HTR-8/SVneo (cell line): Measurements from ENCODE around the gene ZNF195.
"Not testable (repeated sequence)": the region's sequence is repeated elsewhere in the genome, so short reads cannot be mapped to it uniquely, and the experiment has no call there.

ENCODE experiments used
- DNase-seq: peaks from one replicate; pipeline ENCODE4 v3.0.0; 2011; ENCODE audit warnings: low spot score, mixed read lengths; ENCODE audit not compliant: insufficient read length
- FAIRE-seq: peaks from 2 replicates; lab custom pipeline; 2011; peaks lifted over from hg19 to GRCh38; lab: Jason Lieb, UNC

Gene ZNF195

DNA sequence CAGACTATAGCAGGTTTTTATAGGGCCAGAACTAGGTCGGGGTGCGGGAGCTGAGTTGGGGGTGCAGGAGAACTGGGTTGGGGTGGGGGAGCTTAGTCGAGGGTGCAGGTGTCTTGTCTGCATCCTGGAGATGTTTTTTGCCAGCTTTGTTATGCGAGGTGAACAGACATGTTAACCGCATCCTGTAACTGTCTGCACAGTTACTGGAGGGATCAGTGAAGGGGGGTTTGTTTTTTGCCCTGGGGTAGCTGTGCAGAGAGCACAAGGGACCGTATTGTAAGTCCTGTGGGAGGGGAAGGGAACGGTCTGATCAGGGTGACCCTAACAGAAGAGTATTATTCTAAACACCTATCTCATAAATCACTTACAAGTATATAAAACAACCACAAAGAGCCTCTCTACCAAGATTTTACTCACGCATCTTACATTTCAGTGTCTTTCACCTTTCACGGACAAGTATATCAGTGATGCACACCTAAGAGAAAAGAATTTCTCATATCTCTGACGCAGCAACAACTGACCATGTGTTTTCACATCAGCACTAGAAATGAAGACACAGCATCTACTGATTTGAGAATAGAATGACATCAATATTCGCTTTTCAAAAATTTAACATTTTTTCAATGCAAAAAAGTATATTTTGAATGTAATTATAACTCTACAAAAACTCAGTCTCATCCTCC is 20.8 kb downstream of the ZNF195 start:
- no peak for DNase-seq
- no peak for FAIRE-seq

GRCh38 chr11:3357302-3357701 is 21.6 kb downstream of the ZNF195 start:
- FAIRE-seq (no peak), DNase-seq (no peak)

DNA sequence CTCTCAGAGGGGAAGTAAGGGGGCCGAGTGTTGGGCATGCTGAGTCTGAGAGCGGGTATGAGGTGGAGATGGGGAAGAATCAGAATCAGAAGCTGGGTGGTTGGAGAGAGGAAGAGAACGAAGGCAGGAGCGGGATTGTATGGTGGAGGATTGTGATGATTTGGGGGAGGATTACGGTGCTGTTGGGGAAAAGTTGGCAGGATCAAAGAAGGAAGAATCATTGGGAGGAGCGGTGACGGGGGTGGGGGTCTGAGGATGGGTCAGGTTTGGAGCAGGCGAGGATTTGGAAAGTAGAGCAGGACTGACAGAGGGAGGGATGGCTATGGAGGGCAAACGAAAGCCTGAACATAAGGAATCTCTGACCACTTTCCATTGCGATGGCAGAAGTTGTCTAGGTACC is 22.1 kb downstream of the ZNF195 start:
- FAIRE-seq (no peak), DNase-seq (no peak)

DNA sequence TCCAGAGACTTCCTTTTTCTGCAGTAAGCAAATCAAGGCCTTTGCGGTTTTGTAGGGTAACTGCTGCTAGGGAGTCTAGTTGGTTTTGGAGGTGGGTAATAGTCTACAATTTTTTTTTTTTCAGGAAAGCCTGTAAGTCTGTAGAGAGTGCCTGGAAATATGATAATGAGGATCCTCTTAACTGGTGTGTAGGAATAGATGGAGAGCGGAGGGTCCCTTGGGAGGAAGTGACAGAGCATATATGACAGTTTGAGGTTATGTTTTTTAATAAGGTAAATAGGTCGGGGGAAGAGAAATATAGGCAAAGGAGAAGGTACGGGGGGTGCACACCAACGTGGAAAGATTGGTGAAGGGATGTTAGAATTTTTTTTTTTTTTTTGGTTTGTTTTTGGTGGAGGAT is 25.9 kb downstream of the ZNF195 start:
- FAIRE-seq (no peak), DNase-seq (no peak)

DNA sequence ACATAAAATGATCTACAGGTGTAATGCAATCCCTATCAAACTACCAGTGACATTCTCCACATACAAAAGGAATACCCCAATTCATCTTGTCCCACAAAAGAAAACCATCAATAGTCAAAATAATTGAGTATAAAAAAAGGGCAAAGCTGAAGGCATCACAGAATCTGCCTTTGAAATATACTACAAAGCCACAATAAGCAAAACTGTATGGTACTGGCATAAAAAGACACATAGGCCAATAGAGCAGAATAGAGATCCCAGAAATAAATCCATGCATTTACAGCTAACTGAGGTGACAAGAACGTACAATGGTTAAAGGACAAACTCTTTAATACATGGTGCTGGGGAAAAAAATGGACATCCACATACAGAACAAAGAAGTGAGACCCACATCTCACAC is 31.8 kb downstream of the ZNF195 start:
- no peak for DNase-seq
- no peak for FAIRE-seq

- no peak for FAIRE-seq
These were observed 32.4 kb downstream of the ZNF195 start for GRCh38 chr11:3346587-3346986.

DNA sequence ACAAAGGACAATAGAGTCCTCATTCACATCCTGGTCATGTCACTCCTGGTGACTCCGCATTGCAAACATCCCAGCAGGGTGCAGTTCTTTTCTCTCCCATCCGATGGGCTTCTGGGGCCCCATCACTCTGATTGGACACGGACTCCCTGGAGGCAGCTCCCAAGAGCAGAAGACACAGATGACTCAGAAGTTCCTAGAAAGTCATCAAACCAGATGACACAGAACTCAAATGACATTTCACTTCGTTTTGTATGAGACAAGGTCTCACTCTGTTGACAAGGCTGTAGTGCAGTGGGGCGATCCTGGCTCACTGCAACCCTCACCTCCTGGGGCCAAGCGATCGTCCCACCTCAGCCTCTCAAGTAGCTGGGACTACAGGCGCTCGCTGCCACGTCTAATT is 33.2 kb downstream of the ZNF195 start:
- no peak for FAIRE-seq
- no peak for DNase-seq

More at GRCh38 chr11:3346587-3346986, 32.4 kb downstream of the ZNF195 start:
- DNase-seq, result no peak

DNA sequence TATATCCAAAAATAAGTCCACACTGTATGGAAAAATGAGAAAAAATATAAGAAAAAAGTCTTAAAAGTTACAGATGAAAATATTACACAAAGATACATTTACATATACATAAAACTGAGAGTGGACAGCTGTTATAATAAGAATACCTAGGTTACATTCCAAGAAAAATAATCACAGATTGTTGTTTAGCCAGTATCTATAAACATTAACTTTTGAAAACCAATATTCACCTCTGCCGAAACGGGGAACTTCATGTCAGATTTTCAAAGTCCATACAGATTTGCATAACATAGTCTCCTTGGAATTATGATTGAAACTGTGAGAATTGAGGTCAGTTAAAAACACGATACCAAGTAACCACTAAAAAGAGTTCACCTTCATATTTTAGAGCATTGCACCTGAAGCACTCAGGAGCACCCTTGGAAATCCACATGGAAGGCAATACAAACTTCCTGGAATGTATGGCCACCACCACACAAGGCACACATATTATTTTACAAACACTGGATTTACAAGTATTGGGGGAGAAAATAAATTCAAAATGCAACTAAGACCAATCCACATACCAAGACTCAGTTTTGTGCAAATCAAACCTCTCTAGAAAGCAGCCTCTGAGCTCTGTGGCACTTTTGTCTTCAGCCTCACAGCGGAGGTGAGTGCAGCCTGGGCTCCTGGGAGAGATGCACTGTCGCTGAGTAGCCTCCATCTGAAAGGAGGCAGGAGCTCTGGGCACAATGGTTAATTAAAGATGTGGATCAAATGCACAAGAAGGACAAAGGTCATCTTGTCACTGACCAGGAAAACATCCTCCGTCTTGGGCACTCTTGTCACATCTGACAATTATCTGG is 34.4 kb downstream of the ZNF195 start:
- DNase-seq (no peak), FAIRE-seq (no peak)

DNA sequence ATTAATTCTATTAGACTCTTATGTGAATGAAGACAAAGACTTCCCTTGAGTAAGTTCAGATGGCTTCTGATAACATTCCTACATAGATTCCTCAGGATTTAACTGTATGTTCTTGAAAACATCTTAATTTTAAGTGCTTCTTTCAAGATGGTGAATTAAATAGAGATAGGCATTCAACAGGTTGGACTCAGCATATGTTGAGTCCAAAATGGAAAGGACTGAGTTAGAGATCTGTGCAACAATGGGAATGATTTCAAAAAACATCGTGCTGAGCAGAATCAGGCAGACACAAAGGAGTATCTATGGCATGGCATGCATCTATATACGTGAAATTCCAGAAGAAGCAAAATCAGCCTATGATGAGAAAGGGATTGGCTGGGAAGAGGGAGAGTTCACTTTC is 36.2 kb downstream of the ZNF195 start:
- FAIRE-seq, result no peak
- no peak for DNase-seq

- FAIRE-seq (no peak), DNase-seq (peak; percentile 25)
These were observed 37.6 kb downstream of the ZNF195 start for GRCh38 chr11:3341298-3341697.

DNA sequence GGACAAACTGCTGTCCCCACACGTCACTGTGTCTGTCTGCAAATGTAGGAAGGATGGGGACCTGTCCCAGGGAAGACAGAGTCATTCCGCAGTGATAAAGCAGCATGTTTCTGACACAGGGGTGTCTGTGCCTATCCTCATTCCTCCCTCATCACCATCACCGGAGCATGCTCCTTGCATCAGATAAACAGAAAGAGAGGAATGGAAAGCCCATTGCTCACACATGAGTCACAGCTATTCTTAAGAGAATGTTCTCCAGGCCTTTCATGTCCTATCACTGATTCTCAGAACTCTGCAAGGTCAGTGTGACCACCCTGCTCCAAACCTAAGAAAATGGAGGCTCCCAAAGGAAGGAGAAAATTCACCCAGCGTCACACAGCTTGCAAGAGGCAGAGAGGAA is 38.9 kb downstream of the ZNF195 start:
- peak; percentile 22 for DNase-seq
- FAIRE-seq, result peak; percentile 38

- FAIRE-seq, result no peak
- DNase-seq, result no peak
These were observed 39.7 kb downstream of the ZNF195 start for GRCh38 chr11:3339340-3339624.

DNA sequence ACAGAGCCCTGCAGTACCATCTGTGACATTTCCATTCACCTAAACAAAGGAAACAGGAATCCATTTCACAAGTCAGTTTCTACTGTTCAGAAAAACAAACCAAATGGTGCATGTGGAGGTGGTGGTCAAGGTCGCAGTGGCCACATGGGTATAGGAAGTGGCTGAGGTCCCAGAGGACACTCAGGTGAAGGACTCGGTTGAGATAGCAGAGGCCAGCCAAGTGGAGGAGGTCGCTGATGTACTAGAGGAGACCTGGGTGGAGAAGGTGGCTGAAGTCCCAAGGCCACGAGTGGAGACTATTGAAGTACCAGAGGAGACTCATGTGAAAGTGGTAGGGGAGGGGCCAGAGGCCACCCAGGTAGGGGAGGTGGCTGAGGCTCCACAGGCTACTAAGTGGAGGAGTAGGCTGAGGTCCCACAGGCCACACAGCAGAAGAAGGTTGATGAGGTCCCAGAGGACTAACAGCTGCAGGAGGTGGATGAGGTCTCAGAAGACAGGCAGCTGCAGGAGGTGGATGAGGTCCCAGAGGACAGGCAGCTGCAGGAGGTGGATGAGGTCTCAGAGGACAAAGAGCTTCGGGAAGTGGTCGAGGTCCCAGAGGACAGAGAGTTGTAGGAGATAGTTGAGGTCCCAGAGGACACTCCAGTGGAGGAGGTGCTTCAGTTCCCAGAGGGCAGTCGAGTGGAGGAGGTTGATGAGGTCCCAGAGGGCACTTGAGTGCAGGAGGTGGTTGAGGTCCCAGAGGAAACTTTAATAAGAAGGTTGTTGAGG is 40.2 kb downstream of the ZNF195 start:
- DNase-seq (no peak), FAIRE-seq (no peak)

GRCh38 chr11:3336420-3336819 is 42.5 kb downstream of the ZNF195 start:
- DNase-seq, FAIRE-seq: not testable (repeated sequence)

DNA sequence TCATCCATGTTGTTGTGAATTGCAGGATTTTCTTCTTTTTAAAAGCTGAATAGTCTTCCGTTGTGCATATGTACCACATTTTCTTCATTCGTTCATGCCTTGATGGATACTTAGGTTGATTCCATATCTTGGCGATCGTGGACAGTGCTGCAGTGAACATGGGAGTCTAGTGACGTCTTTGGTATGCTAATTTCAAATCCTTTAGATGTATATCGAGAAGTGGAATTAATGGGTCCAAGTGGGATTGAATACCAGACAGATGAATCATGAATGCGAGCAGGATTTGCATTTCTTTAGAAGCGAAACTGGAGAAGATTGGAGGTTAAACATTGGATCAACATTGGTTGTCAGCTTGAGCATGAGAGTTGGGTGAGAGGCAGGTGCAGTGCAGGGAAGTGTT is 45.8 kb downstream of the ZNF195 start:
- FAIRE-seq, DNase-seq: not testable (repeated sequence)

- not testable (repeated sequence) for DNase-seq, FAIRE-seq
These were observed 47.9 kb downstream of the ZNF195 start for GRCh38 chr11:3331078-3331477.

DNA sequence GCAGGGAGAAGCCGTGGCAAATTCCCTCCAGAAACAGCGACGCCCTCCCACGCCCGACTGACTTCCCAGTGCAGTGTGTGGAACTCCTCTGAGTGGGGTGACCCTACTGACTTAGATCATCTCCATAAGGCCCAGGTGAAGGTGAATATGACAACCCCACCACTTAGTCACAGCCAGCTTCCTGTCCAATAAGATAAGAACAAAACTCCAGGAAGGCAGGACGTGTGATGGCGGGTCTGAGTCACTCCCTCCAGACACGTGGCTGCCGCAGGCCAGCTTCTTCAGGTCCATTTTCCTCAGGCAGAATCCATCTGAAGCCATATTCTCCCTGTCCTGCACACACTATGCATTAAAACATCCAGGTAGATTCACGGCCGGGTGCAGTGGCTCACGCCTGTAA is 48.9 kb downstream of the ZNF195 start:
- DNase-seq, FAIRE-seq: not testable (repeated sequence)

GRCh38 chr11:3328503-3328902 is 50.4 kb downstream of the ZNF195 start:
- FAIRE-seq, DNase-seq: not testable (repeated sequence)

- DNase-seq, FAIRE-seq: not testable (repeated sequence)
These were observed 52.5 kb downstream of the ZNF195 start for GRCh38 chr11:3326450-3326849.

GRCh38 chr11:3324724-3325123 is 54.2 kb downstream of the ZNF195 start:
- not testable (repeated sequence) for DNase-seq
- FAIRE-seq, result peak; percentile 83
